Stimulated activated naive B cell treated with anti-CD40 and anti-IgM and Interleukin-4, amounts not matched to agents 10 μg/mL and 1 μg/mL and 100 μg/mL, for 72 hours (primary cell): ENCODE data around the gene GNAI2.
A peak's percentile ranks its signal among the peaks of the same experiment; 100 is the strongest.
"Not testable (repeated sequence)": the region's sequence is repeated elsewhere in the genome, so short reads cannot be mapped to it uniquely, and the experiment has no call there.

Source experiments
- ATAC-seq, 2 donors: fragments of 150-1000 bp; cut with Tn5 transposase; replicated peaks; 2 replicates each; pipeline ENCODE4 v1.10.0; 2021; ENCODE audit warnings: moderate library complexity in 1 of 2
- DNase-seq: peaks from one replicate; pipeline ENCODE4 v3.0.0; 2021
- H3K27ac Mint-ChIP-seq: one replicate; pipeline ENCODE4 v1.8.0; 2022; ENCODE audit warnings: mild to moderate bottlenecking, mixed read lengths
- H3K27me3 Mint-ChIP-seq, 2 donors: one replicate each; pipeline ENCODE4 v1.8.0; 2022; ENCODE audit warnings: mixed read lengths in 2 of 2
- H3K36me3 Mint-ChIP-seq, 2 donors: one replicate each; pipeline ENCODE4 v1.8.0; 2022; ENCODE audit warnings: mixed read lengths in 2 of 2, mild to moderate bottlenecking in 1 of 2
- H3K4me1 Mint-ChIP-seq, 2 donors: one replicate each; pipeline ENCODE4 v1.8.0; 2022; ENCODE audit warnings: mixed read lengths in 2 of 2, mild to moderate bottlenecking in 1 of 2
- H3K4me3 Mint-ChIP-seq, 2 donors: one replicate each; pipeline ENCODE4 v1.8.0; 2022; ENCODE audit warnings: mild to moderate bottlenecking in 2 of 2, mixed read lengths in 2 of 2, moderate library complexity in 1 of 2
- H3K9me3 Mint-ChIP-seq, 2 donors: one replicate each; pipeline ENCODE4 v1.8.0; 2022; ENCODE audit warnings: mixed read lengths in 2 of 2, mild to moderate bottlenecking in 1 of 2

The GNAI2 gene

GRCh38 chr3:50201573-50202315, 34.3 kb upstream of the GNAI2 start:
- no peak overlapping the region for H3K4me3 Mint-ChIP-seq
- no peaks in the 10 kb centered on the region for H3K36me3 Mint-ChIP-seq
- peaks cover 42 to 62% of the 10 kb centered on the region in 2 donors for H3K27me3 Mint-ChIP-seq
- H3K9me3 Mint-ChIP-seq: no peaks in the 10 kb centered on the region
- DNase-seq: no peak
- peaks cover 5% of the 10 kb centered on the region in 2 donors for H3K4me1 Mint-ChIP-seq
- no peak for ATAC-seq
- no peak overlapping the region for H3K27ac Mint-ChIP-seq

- Mint-ChIP-seq H3K36me3 (no peaks in the 10 kb centered on the region), H3K27me3 (peaks cover 45 to 68% of the 10 kb centered on the region in 2 donors), H3K27ac (no peak overlapping the region), H3K9me3 (no peaks in the 10 kb centered on the region), H3K4me3 (no peak overlapping the region), H3K4me1 (peaks cover 5% of the 10 kb centered on the region in 2 donors)
- DNase-seq: no peak
- no peak for ATAC-seq
Observed at GRCh38 chr3:50202353-50203112, 33.5 kb upstream of the GNAI2 start.

- H3K36me3 Mint-ChIP-seq: no peaks in the 10 kb centered on the region
Observed at GRCh38 chr3:50203113-50203808, 32.7 kb upstream of the GNAI2 start.

GRCh38 chr3:50203809-50204803, 31.9 kb upstream of the GNAI2 start:
- Mint-ChIP-seq H3K9me3 (no peaks in the 10 kb centered on the region), H3K4me1 (peaks cover 5% of the 10 kb centered on the region in 2 donors), H3K27me3 (peaks cover 51 to 73% of the 10 kb centered on the region in 2 donors), H3K27ac (no peak overlapping the region), H3K36me3 (no peaks in the 10 kb centered on the region), H3K4me3 (no peak overlapping the region)
- ATAC-seq (no peak), DNase-seq (no peak)

More at GRCh38 chr3:50203113-50203808, 32.7 kb upstream of the GNAI2 start:
- ATAC-seq (no peak), DNase-seq (no peak)
- peaks cover 5% of the 10 kb centered on the region in 2 donors for H3K4me1 Mint-ChIP-seq
- H3K4me3 Mint-ChIP-seq: no peak overlapping the region
- H3K9me3 Mint-ChIP-seq: no peaks in the 10 kb centered on the region
- no peak overlapping the region for H3K27ac Mint-ChIP-seq
- H3K27me3 Mint-ChIP-seq: peaks cover 46 to 74% of the 10 kb centered on the region in 2 donors

- peak; percentile 3 to 19 for ATAC-seq
- Mint-ChIP-seq H3K36me3 (no peaks in the 10 kb centered on the region), H3K9me3 (no peaks in the 10 kb centered on the region), H3K4me1 (peaks cover 5% of the 10 kb centered on the region in 2 donors), H3K4me3 (peak within 1 kb of the TSS; percentile 17 to 62), H3K27ac (no peak within 1 kb of the TSS), H3K27me3 (peaks cover 52 to 73% of the 10 kb centered on the region in 2 donors)
- DNase-seq: no peak
Observed at GRCh38 chr3:50204804-50205412, 31.1 kb upstream of the GNAI2 start, which contains the start of gene SLC38A3. SLC38A3 (plus strand) TSS chr3:50205271; CDS start chr3:50214200, 8,929 bp downstream.

- Mint-ChIP-seq H3K36me3 (no peaks in the 10 kb centered on the region), H3K9me3 (no peaks in the 10 kb centered on the region), H3K4me1 (peaks cover 5% of the 10 kb centered on the region in 2 donors), H3K27ac (no peak overlapping the region), H3K27me3 (peaks cover 52 to 72% of the 10 kb centered on the region in 2 donors), H3K4me3 (peak overlapping the region; percentile 17 to 62)
- no peak for DNase-seq
- peak; percentile 84 to 85 for ATAC-seq
Observed at GRCh38 chr3:50205413-50206276, 30.4 kb upstream of the GNAI2 start.

- no peak for DNase-seq
- no peak overlapping the region for H3K4me3 Mint-ChIP-seq
- no peak overlapping the region for H3K27ac Mint-ChIP-seq
- H3K9me3 Mint-ChIP-seq: no peaks in the 10 kb centered on the region
- peaks cover 41 to 61% of the 10 kb centered on the region in 2 donors for H3K27me3 Mint-ChIP-seq
- peaks cover 5% of the 10 kb centered on the region in 2 donors for H3K4me1 Mint-ChIP-seq
- H3K36me3 Mint-ChIP-seq: no peaks in the 10 kb centered on the region
- ATAC-seq: no peak
Observed at GRCh38 chr3:50207359-50208042, 28.5 kb upstream of the GNAI2 start.

- Mint-ChIP-seq H3K9me3 (no peaks in the 10 kb centered on the region), H3K36me3 (no peaks in the 10 kb centered on the region), H3K27me3 (peaks cover 30 to 50% of the 10 kb centered on the region in 2 donors), H3K27ac (no peak overlapping the region), H3K4me3 (no peak overlapping the region), H3K4me1 (peaks cover 5% of the 10 kb centered on the region in 2 donors)
- no peak for ATAC-seq
- no peak for DNase-seq
Observed at GRCh38 chr3:50208677-50209344, 27.2 kb upstream of the GNAI2 start.

GRCh38 chr3:50210176-50210509, 25.9 kb upstream of the GNAI2 start:
- Mint-ChIP-seq H3K9me3 (no peaks in the 10 kb centered on the region), H3K27me3 (peaks cover 28 to 40% of the 10 kb centered on the region in 2 donors)

GRCh38 chr3:50210510-50211367, 25.3 kb upstream of the GNAI2 start:
- no peak for DNase-seq
- H3K27ac Mint-ChIP-seq: no peak overlapping the region
- H3K36me3 Mint-ChIP-seq: no peaks in the 10 kb centered on the region
- no peak overlapping the region for H3K4me3 Mint-ChIP-seq
- no peaks in the 10 kb centered on the region for H3K9me3 Mint-ChIP-seq
- ATAC-seq: no peak
- H3K27me3 Mint-ChIP-seq: peaks cover 29 to 40% of the 10 kb centered on the region in 2 donors
- H3K4me1 Mint-ChIP-seq: peaks cover 0 to 2% of the 10 kb centered on the region in 2 donors

More at GRCh38 chr3:50210176-50210509, 25.9 kb upstream of the GNAI2 start:
- DNase-seq (no peak), ATAC-seq (no peak)
- no peaks in the 10 kb centered on the region for H3K36me3 Mint-ChIP-seq
- no peak overlapping the region for H3K4me3 Mint-ChIP-seq
- no peak overlapping the region for H3K27ac Mint-ChIP-seq
- H3K4me1 Mint-ChIP-seq: peaks cover 4 to 5% of the 10 kb centered on the region in 2 donors

- DNase-seq, H3K27ac Mint-ChIP-seq, H3K36me3 Mint-ChIP-seq, ATAC-seq, H3K4me3 Mint-ChIP-seq, H3K4me1 Mint-ChIP-seq, H3K9me3 Mint-ChIP-seq: not testable (repeated sequence)
- peaks cover 26 to 36% of the 10 kb centered on the region in 2 donors for H3K27me3 Mint-ChIP-seq
Observed at GRCh38 chr3:50211368-50211717, 24.7 kb upstream of the GNAI2 start.
